ENCODE results near the gene PLA2G4A.

Gene PLA2G4A
- long read RNA-seq, transcript PLA2G4A-201 (18 exons, 2,875 nt): major isoform, 12 of 13 reads
- long read RNA-seq, partial matches to known transcripts: 0 of 13 reads
- long read RNA-seq, other reads (novel, unspliced or antisense): 1 of 13 reads

DNA sequence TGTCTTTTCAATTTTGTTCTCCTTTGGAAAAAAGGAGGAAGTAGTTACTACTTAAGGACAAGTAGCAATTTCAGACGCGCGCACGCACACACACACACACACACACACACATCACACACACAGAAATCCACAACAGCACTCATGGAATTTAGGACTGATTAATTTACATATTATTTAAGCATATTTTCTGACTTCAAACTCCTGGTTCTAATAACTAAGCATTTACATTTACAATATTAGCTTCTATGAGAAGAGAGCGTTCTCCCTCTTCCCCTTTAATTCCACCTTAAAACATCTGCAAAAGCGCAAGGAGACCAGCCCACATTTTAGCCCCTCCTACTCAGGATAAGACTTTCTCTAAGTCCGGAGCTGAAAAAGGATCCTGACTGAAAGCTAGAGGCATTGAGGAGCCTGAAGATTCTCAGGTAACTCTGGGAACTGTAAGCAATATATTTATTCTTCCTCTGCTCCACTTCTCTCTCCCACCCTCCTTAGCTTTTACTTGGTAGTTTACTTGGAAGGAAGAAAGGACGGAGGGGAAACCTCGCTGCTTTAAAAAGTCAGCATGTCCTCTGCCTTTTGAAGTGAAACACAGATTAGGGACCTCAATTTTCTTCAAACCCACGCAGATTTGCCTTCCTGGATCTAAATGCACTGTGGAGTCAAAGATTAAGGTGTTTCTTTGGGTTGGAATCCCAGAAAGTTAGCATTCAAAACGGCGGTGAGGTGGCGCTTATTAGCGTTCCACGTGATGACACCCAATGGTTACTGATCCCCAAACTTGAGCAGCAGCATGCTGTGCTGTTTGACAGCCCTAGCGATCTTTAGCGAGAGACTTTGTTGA, at the start of gene PLA2G4A:
TSS of gene PLA2G4A (plus strand) at position 339 of the 844 bp plus-strand sequence. CDS start 25,406 bp downstream, outside the sequence.
- Histone ChIP-seq H3K27ac (replicated peaks) (peak within 1 kb of the TSS; percentile 81), H3K27me3 (ENCODE audit: insufficient read depth, poor library complexity, severe bottlenecking) (no peaks in the 10 kb centered on the region), H3K4me3 (replicated peaks; ENCODE audit: insufficient read depth, low read length) (peak within 1 kb of the TSS; percentile 87)
- peak; percentile 74 to 80 for DNase-seq (ENCODE audit: low read depth in 1 of 2, low spot score in 1 of 2)
- peak; percentile 13; the same call in 1 of the 2 replicates for TF ChIP-seq POLR2AphosphoS5 (IDR thresholded peaks at IDR 0.05; ENCODE audit: low read depth)
- TF ChIP-seq GABPA (IDR thresholded peaks at IDR 0.05; ENCODE audit: low read depth): no peak; the same call in 1 of the 2 replicates
- TF ChIP-seq, protein P1, sequence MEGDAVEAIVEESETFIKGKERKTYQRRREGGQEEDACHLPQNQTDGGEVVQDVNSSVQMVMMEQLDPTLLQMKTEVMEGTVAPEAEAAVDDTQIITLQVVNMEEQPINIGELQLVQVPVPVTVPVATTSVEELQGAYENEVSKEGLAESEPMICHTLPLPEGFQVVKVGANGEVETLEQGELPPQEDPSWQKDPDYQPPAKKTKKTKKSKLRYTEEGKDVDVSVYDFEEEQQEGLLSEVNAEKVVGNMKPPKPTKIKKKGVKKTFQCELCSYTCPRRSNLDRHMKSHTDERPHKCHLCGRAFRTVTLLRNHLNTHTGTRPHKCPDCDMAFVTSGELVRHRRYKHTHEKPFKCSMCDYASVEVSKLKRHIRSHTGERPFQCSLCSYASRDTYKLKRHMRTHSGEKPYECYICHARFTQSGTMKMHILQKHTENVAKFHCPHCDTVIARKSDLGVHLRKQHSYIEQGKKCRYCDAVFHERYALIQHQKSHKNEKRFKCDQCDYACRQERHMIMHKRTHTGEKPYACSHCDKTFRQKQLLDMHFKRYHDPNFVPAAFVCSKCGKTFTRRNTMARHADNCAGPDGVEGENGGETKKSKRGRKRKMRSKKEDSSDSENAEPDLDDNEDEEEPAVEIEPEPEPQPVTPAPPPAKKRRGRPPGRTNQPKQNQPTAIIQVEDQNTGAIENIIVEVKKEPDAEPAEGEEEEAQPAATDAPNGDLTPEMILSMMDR (IDR thresholded peaks at IDR 0.05; ENCODE audit: insufficient read depth, low read length): no peak
- TF ChIP-seq, protein P2, sequence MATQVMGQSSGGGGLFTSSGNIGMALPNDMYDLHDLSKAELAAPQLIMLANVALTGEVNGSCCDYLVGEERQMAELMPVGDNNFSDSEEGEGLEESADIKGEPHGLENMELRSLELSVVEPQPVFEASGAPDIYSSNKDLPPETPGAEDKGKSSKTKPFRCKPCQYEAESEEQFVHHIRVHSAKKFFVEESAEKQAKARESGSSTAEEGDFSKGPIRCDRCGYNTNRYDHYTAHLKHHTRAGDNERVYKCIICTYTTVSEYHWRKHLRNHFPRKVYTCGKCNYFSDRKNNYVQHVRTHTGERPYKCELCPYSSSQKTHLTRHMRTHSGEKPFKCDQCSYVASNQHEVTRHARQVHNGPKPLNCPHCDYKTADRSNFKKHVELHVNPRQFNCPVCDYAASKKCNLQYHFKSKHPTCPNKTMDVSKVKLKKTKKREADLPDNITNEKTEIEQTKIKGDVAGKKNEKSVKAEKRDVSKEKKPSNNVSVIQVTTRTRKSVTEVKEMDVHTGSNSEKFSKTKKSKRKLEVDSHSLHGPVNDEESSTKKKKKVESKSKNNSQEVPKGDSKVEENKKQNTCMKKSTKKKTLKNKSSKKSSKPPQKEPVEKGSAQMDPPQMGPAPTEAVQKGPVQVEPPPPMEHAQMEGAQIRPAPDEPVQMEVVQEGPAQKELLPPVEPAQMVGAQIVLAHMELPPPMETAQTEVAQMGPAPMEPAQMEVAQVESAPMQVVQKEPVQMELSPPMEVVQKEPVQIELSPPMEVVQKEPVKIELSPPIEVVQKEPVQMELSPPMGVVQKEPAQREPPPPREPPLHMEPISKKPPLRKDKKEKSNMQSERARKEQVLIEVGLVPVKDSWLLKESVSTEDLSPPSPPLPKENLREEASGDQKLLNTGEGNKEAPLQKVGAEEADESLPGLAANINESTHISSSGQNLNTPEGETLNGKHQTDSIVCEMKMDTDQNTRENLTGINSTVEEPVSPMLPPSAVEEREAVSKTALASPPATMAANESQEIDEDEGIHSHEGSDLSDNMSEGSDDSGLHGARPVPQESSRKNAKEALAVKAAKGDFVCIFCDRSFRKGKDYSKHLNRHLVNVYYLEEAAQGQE (IDR thresholded peaks at IDR 0.05; ENCODE audit: insufficient replicate concordance, low read depth): no peak
- peak; percentile 71; the same call in 1 of the 2 replicates for TF ChIP-seq SPI1 (IDR thresholded peaks at IDR 0.05; ENCODE audit: borderline replicate concordance, low read depth)

DNA sequence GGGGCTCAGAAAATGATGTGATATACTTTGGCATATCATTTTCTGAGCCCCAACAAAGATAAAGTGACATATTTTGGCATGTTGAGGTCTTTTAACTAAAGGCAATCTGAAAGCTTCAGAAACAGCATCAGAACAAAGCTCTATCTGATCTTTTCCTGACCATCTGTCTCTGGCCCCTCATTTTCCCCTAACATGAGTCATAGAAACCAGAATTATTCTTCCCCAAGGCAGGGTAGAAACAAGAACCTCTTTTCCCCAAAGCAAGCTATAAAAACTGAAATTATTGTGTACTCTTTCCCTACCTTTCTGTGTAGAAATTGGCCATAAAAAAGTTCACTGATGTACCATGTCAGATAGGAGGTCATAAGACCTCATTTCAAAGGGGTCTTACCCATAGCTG, 48.7 kb upstream of the PLA2G4A start:
- Histone ChIP-seq H3K4me3 (replicated peaks; ENCODE audit: insufficient read depth, low read length) (no peak overlapping the region), H3K27me3 (ENCODE audit: insufficient read depth, poor library complexity, severe bottlenecking) (no peaks in the 10 kb centered on the region), H3K27ac (replicated peaks) (no peak overlapping the region)
- TF ChIP-seq, protein P2 (IDR thresholded peaks at IDR 0.05; ENCODE audit: insufficient replicate concordance, low read depth): no peak
- TF ChIP-seq SPI1 (IDR thresholded peaks at IDR 0.05; ENCODE audit: borderline replicate concordance, low read depth): no peak
- no peak for TF ChIP-seq GABPA (IDR thresholded peaks at IDR 0.05; ENCODE audit: low read depth)
- TF ChIP-seq, protein P1 (IDR thresholded peaks at IDR 0.05; ENCODE audit: insufficient read depth, low read length): no peak
- no peak for TF ChIP-seq POLR2AphosphoS5 (IDR thresholded peaks at IDR 0.05; ENCODE audit: low read depth)
- no peak for DNase-seq (ENCODE audit: low read depth in 1 of 2, low spot score in 1 of 2)

DNA sequence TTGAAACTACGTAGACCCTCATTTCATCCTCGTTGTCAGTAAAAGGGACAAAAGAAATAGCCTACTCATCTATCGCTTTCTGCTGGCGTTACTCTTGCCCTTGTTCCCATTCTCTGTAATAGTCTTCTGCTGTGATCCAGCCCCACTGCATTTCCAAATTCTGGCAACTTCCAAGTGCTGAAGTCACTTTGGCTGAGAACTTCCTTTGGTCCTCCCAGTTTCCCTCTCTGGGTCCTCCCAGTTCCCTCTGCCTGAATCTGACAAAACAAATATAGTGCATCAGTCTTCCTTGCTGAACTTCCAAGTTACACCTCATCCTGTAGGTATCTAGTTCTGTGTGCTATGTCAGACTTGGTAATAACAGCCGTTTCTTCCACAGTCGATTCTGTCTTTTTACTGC, 47.0 kb upstream of the PLA2G4A start:
- H3K27ac ChIP-seq (replicated peaks): no peak overlapping the region
- H3K4me3 ChIP-seq (replicated peaks; ENCODE audit: insufficient read depth, low read length): no peak overlapping the region
- DNase-seq (ENCODE audit: low read depth in 1 of 2, low spot score in 1 of 2): no peak
- TF ChIP-seq, protein P2 (IDR thresholded peaks at IDR 0.05; ENCODE audit: insufficient replicate concordance, low read depth): no peak
- TF ChIP-seq, protein P1 (IDR thresholded peaks at IDR 0.05; ENCODE audit: insufficient read depth, low read length): no peak
- TF ChIP-seq GABPA (IDR thresholded peaks at IDR 0.05; ENCODE audit: low read depth): no peak
- TF ChIP-seq SPI1 (IDR thresholded peaks at IDR 0.05; ENCODE audit: borderline replicate concordance, low read depth): no peak
- TF ChIP-seq POLR2AphosphoS5 (IDR thresholded peaks at IDR 0.05; ENCODE audit: low read depth): no peak
- no peaks in the 10 kb centered on the region for H3K27me3 ChIP-seq (ENCODE audit: insufficient read depth, poor library complexity, severe bottlenecking)
